Common myeloid progenitor, CD34-positive (primary cell): ENCODE measurements around the gene NOTO.
"Not testable (repeated sequence)": the region's sequence is repeated elsewhere in the genome, so short reads cannot be mapped to it uniquely, and the experiment has no call there.

Source experiments
- CTCF ChIA-PET: fragments of 350-600 bp; sonication (Branson Sonifier 250); formaldehyde crosslinking; loops from one replicate; lab custom pipeline; 2021; ENCODE audit warnings: antibody characterized with exemption; lab: Charles Lee
- POLR2A ChIA-PET: fragments of 350-600 bp; sonication (Branson Sonifier 250); formaldehyde crosslinking; loops from one replicate; lab custom pipeline; 2021; ENCODE audit warnings: antibody characterized with exemption; lab: Charles Lee
- DNase-seq, 3 donors: peaks; one replicate each; pipeline versions ENCODE4 v3.0.0 to v3.0.0-alpha.2; 2013
- H3K27ac ChIP-seq, 2 experiments: 1 replicate in 1 of 2; 2 replicates in 1 of 2; pipeline ENCODE4 v1.7.0; 2013; ENCODE audit warnings: inconsistent platforms in 2 of 2, low read length in 2 of 2, mild to moderate bottlenecking in 2 of 2, low read depth in 1 of 2, moderate library complexity in 1 of 2; ENCODE audit not compliant: severe bottlenecking in 2 of 2, insufficient read depth in 1 of 2, poor library complexity in 1 of 2
- H3K27me3 ChIP-seq, 5 experiments: replicated peaks in 2 of 5; 1 replicate in 3 of 5; 2 replicates in 2 of 5; pipeline versions ENCODE4 v1.6.1 to v1.7.0; 2013; ENCODE audit warnings: low read length in 4 of 5, mild to moderate bottlenecking in 2 of 5, moderate library complexity in 2 of 5, inconsistent platforms in 1 of 5; ENCODE audit not compliant: insufficient read depth in 5 of 5, control insufficient read depth in 4 of 5
- H3K36me3 ChIP-seq, 4 experiments: 1 replicate in 2 of 4; 2 replicates in 2 of 4; pipeline versions ENCODE4 v1.6.1 to v1.7.0; 2013; ENCODE audit warnings: low read length in 3 of 4, control low read depth in 1 of 4, mild to moderate bottlenecking in 1 of 4; ENCODE audit not compliant: control insufficient read depth in 4 of 4, insufficient read depth in 4 of 4
- H3K4me1 ChIP-seq, 4 experiments: 1 replicate in 3 of 4; 2 replicates in 1 of 4; pipeline versions ENCODE4 v1.6.1 to v1.7.1; 2013; ENCODE audit warnings: low read length in 3 of 4, mild to moderate bottlenecking in 3 of 4, control low read depth in 1 of 4, inconsistent platforms in 1 of 4, moderate library complexity in 1 of 4; ENCODE audit not compliant: control insufficient read depth in 4 of 4, insufficient read depth in 4 of 4; ENCODE audit errors: control extremely low read depth in 1 of 4
- H3K4me3 ChIP-seq, 7 experiments: 1 replicate in 4 of 7; 2 replicates in 3 of 7; pipeline versions ENCODE4 v1.5.1 to v1.7.0; 2013; ENCODE audit warnings: mild to moderate bottlenecking in 7 of 7, low read length in 6 of 7, moderate library complexity in 6 of 7, inconsistent platforms in 2 of 7, low read depth in 2 of 7, control low read depth in 1 of 7; ENCODE audit not compliant: insufficient read depth in 4 of 7, control insufficient read depth in 1 of 7; ENCODE audit errors: extremely low read depth in 1 of 7
- H3K9me3 ChIP-seq, 5 experiments: 1 replicate in 4 of 5; 2 replicates in 1 of 5; pipeline versions ENCODE4 v1.6.1 to v1.7.1; 2013; ENCODE audit warnings: low read length in 4 of 5, mild to moderate bottlenecking in 2 of 5, inconsistent platforms in 1 of 5, low read depth in 1 of 5, moderate library complexity in 1 of 5; ENCODE audit not compliant: control insufficient read depth in 4 of 5, insufficient read depth in 2 of 5; ENCODE audit errors: control extremely low read depth in 1 of 5
- WGBS: methylation state at CpG from one replicate; pipeline ENCODE4 v1.1.5; 2013; ENCODE audit not compliant: insufficient coverage; 5-methylcytosine and 5-hydroxymethylcytosine counted together

Gene NOTO

GRCh38 chr2:73168348-73168747 lies 34.0 kb upstream of the NOTO start:
- H3K4me3 ChIP-seq, H3K27me3 ChIP-seq, H3K36me3 ChIP-seq, DNase-seq, H3K27ac ChIP-seq, POLR2A ChIA-PET, H3K9me3 ChIP-seq, H3K4me1 ChIP-seq: not testable (repeated sequence)
- CTCF ChIA-PET = interaction anchor here (1.4 kb wide), 1 partner anchor 9 kb away, joined by 5 read pairs; no protein-coding TSS in a partner anchor

GRCh38 chr2:73170341-73170740 lies 32.0 kb upstream of the NOTO start:
- H3K36me3 ChIP-seq, H3K27ac ChIP-seq, H3K27me3 ChIP-seq, CTCF ChIA-PET, H3K4me1 ChIP-seq, H3K4me3 ChIP-seq, POLR2A ChIA-PET, H3K9me3 ChIP-seq, DNase-seq: not testable (repeated sequence)
- WGBS = 100% methylated on average over 3 of the region's 7 CpGs

- ChIA-PET POLR2A (no interaction called here), CTCF (interaction anchor here (1.4 to 1.8 kb wide), 2 partner anchors 17 to 181 kb away, joined by 4 read pairs; no protein-coding TSS in a partner anchor)
- H3K36me3 ChIP-seq = no peaks in the 10 kb centered on the region
- H3K9me3 ChIP-seq = no peaks in the 10 kb centered on the region
- no peak overlapping the region for H3K4me3 ChIP-seq
- no peak overlapping the region for H3K27ac ChIP-seq
- 100% methylated on average over 1 of the region's 6 CpGs for WGBS
- peaks cover 0 to 31% (median 26%) of the 10 kb centered on the region in 4 experiments for H3K4me1 ChIP-seq
- DNase-seq = peak in 1 of 3 donors; percentile 24
- H3K27me3 ChIP-seq = peaks cover 0 to 20% (median 6%) of the 10 kb centered on the region in 5 experiments
Measured at GRCh38 chr2:73172963-73173362, 29.4 kb upstream of the NOTO start.

GRCh38 chr2:73173781-73174180 lies 28.6 kb upstream of the NOTO start:
- peaks cover 0 to 27% (median 7%) of the 10 kb centered on the region in 5 experiments for H3K27me3 ChIP-seq
- no peak overlapping the region for H3K4me3 ChIP-seq
- 98% methylated on average over 6 of the region's 7 CpGs for WGBS
- peaks cover 0 to 32% (median 26%) of the 10 kb centered on the region in 4 experiments for H3K4me1 ChIP-seq
- H3K36me3 ChIP-seq = no peaks in the 10 kb centered on the region
- no peaks in the 10 kb centered on the region for H3K9me3 ChIP-seq
- no peak for DNase-seq
- POLR2A ChIA-PET = no interaction called here
- CTCF ChIA-PET = interaction anchor here (1.4 kb wide), 1 partner anchor 182 kb away, joined by 4 read pairs; no protein-coding TSS in a partner anchor
- no peak overlapping the region for H3K27ac ChIP-seq

- Histone ChIP-seq H3K27me3 (peaks cover 0 to 27% (median 10%) of the 10 kb centered on the region in 5 experiments), H3K4me3 (no peak overlapping the region), H3K36me3 (no peaks in the 10 kb centered on the region), H3K9me3 (no peaks in the 10 kb centered on the region), H3K4me1 (peaks cover 0 to 32% (median 26%) of the 10 kb centered on the region in 4 experiments), H3K27ac (no peak overlapping the region)
- 98% methylated on average over 9 of the region's 10 CpGs for WGBS
- POLR2A ChIA-PET = no interaction called here
- CTCF ChIA-PET = interaction anchor here (1.1 to 1.4 kb wide), 4 partner anchors 35 to 182 kb away, joined by 3 to 5 read pairs (median 4); no protein-coding TSS in a partner anchor
- no peak for DNase-seq
Measured at GRCh38 chr2:73174244-73174643, 28.1 kb upstream of the NOTO start.

GRCh38 chr2:73174941-73175662 lies 27.3 kb upstream of the NOTO start:
- WGBS = 14% methylated on average over 16 of the region's 25 CpGs
- peaks cover 0 to 32% (median 26%) of the 10 kb centered on the region in 4 experiments for H3K4me1 ChIP-seq
- H3K36me3 ChIP-seq = no peaks in the 10 kb centered on the region
- POLR2A ChIA-PET = no interaction called here
- H3K27ac ChIP-seq = no peak overlapping the region
- H3K9me3 ChIP-seq = no peaks in the 10 kb centered on the region
- H3K27me3 ChIP-seq = peaks cover 0 to 32% (median 12%) of the 10 kb centered on the region in 5 experiments
- DNase-seq = peak in 1 of 3 donors; percentile 20
- H3K4me3 ChIP-seq = peak overlapping the region in 6 of 7 experiments; percentile 9 to 80 (median 48)
- CTCF ChIA-PET = interaction anchor here (1.1 to 4.7 kb wide), 5 partner anchors 34 to 312 kb away, joined by 3 to 41 read pairs (median 3); no protein-coding TSS in a partner anchor

- POLR2A ChIA-PET = no interaction called here
- peak; percentile 80 to 89 (median 85) for DNase-seq
- H3K27ac ChIP-seq = no peak overlapping the region
Measured at GRCh38 chr2:73175663-73176204, 26.6 kb upstream of the NOTO start.

More at GRCh38 chr2:73175663-73176204, 26.6 kb upstream of the NOTO start:
- Histone ChIP-seq H3K4me3 (peak overlapping the region; percentile 9 to 80 (median 43)), H3K27me3 (peaks cover 0 to 37% (median 12%) of the 10 kb centered on the region in 5 experiments), H3K36me3 (no peaks in the 10 kb centered on the region), H3K9me3 (no peaks in the 10 kb centered on the region), H3K4me1 (peaks cover 0 to 32% (median 26%) of the 10 kb centered on the region in 4 experiments)
- CTCF ChIA-PET = interaction anchor here (1.1 to 5.2 kb wide), 12 partner anchors 12 to 313 kb away, joined by 3 to 59 read pairs (median 14); partner anchors contain the start of genes CCT7, PRADC1 and SMYD5
- WGBS = 0% methylated on average over 49 of the region's 59 CpGs
